ENCODE results near the gene PRDM5.

The PRDM5 gene

DNA sequence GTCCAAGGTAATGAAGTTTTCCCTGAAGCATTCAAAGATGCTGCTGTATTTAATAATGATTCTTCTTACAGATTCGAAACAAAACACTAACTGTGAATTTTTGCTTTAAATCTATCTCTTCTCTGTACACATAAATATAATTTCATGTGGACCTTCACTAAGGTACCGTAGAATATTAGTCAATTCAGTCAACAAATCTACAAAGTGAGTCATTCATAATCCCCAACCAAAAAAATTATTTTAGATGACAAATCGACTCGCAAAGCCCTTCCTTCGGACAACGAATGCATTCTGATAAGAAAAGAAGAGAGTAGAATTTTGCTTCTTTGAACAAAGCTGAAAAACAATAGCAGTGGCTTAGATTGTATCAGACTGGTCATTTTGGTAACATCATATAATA, 95.7 kb downstream of the PRDM5 start:
- no peak overlapping the region for H3K4me3 ChIP-seq (ENCODE audit: low read depth, low read length)
- no peak overlapping the region for H3K23ac ChIP-seq (ENCODE audit: low read length)
- no peak overlapping the region for H4K91ac ChIP-seq (ENCODE audit: low read depth, low read length)
- no peak overlapping the region for H3K14ac ChIP-seq (ENCODE audit: low read length)
- DNase-seq = no peak
- H3K9me3 ChIP-seq (ENCODE audit: insufficient read depth, low read depth, low read length) = no peaks in the 10 kb centered on the region
- H2AK5ac ChIP-seq (ENCODE audit: low read length) = no peak overlapping the region
- no peaks in the 10 kb centered on the region for H3K4me1 ChIP-seq (ENCODE audit: control insufficient read depth in 1 of 2, insufficient read depth in 2 of 2, low read length in 2 of 2)
- no CpG with 5 or more reads among the region's 6 CpGs for whole genome bisulfite sequencing (ENCODE audit: extremely low coverage, insufficient coverage, insufficient read length)
- no peak overlapping the region for H3K9ac ChIP-seq (ENCODE audit: low read length)
- H2BK12ac ChIP-seq (ENCODE audit: low read length) = no peak overlapping the region
- no peak overlapping the region for H3K27ac ChIP-seq (ENCODE audit: low read depth, low read length)
- H3K79me1 ChIP-seq (ENCODE audit: low read length) = peaks cover 3% of the 10 kb centered on the region
- no peak overlapping the region for H4K8ac ChIP-seq (ENCODE audit: low read depth, low read length)
- H3K36me3 ChIP-seq (ENCODE audit: control insufficient read depth in 1 of 2, insufficient read depth in 2 of 2, low read length in 2 of 2) = no peaks in the 10 kb centered on the region
- H2BK120ac ChIP-seq (ENCODE audit: insufficient read depth, low read length, poor library complexity) = no peak overlapping the region
- no peaks in the 10 kb centered on the region for H3K27me3 ChIP-seq (ENCODE audit: insufficient read depth, low read length)
- no peak overlapping the region for H2AFZ ChIP-seq (ENCODE audit: insufficient read depth, low read length, poor library complexity)
- no peak overlapping the region for H3K4me2 ChIP-seq (ENCODE audit: low read length)
- no peaks in the 10 kb centered on the region for H3K79me2 ChIP-seq (ENCODE audit: control insufficient read depth, insufficient read depth, low read length, poor library complexity)
- no peak overlapping the region for H4K12ac ChIP-seq (ENCODE audit: low read depth, low read length)
- H3K4ac ChIP-seq (ENCODE audit: low read depth, low read length) = no peak overlapping the region
- no peak overlapping the region for H3K18ac ChIP-seq (ENCODE audit: low read length)
- H2BK5ac ChIP-seq (ENCODE audit: low read depth, low read length, poor library complexity) = no peak overlapping the region

DNA sequence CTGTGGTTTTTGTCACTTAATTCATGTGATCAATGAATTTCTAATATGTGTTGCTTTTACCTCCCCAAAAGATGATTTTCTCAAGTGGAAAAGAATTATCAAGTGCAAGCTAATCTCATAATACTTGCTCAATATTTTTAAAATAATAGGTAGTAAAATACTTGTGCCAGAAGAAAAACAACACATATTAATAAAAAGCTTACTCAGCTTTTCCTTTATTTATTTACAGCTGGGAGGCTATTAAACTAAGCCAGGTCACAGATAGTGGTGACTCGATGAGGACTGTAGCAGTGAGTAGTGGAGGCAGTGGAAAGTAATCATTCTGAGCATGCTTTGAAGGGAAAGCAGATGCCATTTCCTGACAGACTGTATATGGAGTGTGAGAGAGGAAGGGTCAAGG, 96.1 kb downstream of the PRDM5 start:
- no peak for DNase-seq
- no peak overlapping the region for H3K18ac ChIP-seq (ENCODE audit: low read length)
- no peaks in the 10 kb centered on the region for H3K36me3 ChIP-seq (ENCODE audit: control insufficient read depth in 1 of 2, insufficient read depth in 2 of 2, low read length in 2 of 2)
- no peak overlapping the region for H3K4me2 ChIP-seq (ENCODE audit: low read length)
- no peak overlapping the region for H2AFZ ChIP-seq (ENCODE audit: insufficient read depth, low read length, poor library complexity)
- no peak overlapping the region for H4K8ac ChIP-seq (ENCODE audit: low read depth, low read length)
- H3K4me1 ChIP-seq (ENCODE audit: control insufficient read depth in 1 of 2, insufficient read depth in 2 of 2, low read length in 2 of 2) = no peaks in the 10 kb centered on the region
- H3K9ac ChIP-seq (ENCODE audit: low read length) = no peak overlapping the region
- WGBS (ENCODE audit: extremely low coverage, insufficient coverage, insufficient read length) = no CpG with 5 or more reads among the region's 1 CpG
- no peak overlapping the region for H3K14ac ChIP-seq (ENCODE audit: low read length)
- no peaks in the 10 kb centered on the region for H3K79me2 ChIP-seq (ENCODE audit: control insufficient read depth, insufficient read depth, low read length, poor library complexity)
- H3K9me3 ChIP-seq (ENCODE audit: insufficient read depth, low read depth, low read length) = no peaks in the 10 kb centered on the region
- H3K27me3 ChIP-seq (ENCODE audit: insufficient read depth, low read length) = no peaks in the 10 kb centered on the region
- peaks cover 3% of the 10 kb centered on the region for H3K79me1 ChIP-seq (ENCODE audit: low read length)
- H3K27ac ChIP-seq (ENCODE audit: low read depth, low read length) = no peak overlapping the region
- no peak overlapping the region for H3K4ac ChIP-seq (ENCODE audit: low read depth, low read length)
- H2BK120ac ChIP-seq (ENCODE audit: insufficient read depth, low read length, poor library complexity) = no peak overlapping the region
- H4K12ac ChIP-seq (ENCODE audit: low read depth, low read length) = no peak overlapping the region
- no peak overlapping the region for H2AK5ac ChIP-seq (ENCODE audit: low read length)
- no peak overlapping the region for H2BK12ac ChIP-seq (ENCODE audit: low read length)
- H4K91ac ChIP-seq (ENCODE audit: low read depth, low read length) = no peak overlapping the region
- no peak overlapping the region for H3K4me3 ChIP-seq (ENCODE audit: low read depth, low read length)
- no peak overlapping the region for H3K23ac ChIP-seq (ENCODE audit: low read length)
- no peak overlapping the region for H2BK5ac ChIP-seq (ENCODE audit: low read depth, low read length, poor library complexity)

DNA sequence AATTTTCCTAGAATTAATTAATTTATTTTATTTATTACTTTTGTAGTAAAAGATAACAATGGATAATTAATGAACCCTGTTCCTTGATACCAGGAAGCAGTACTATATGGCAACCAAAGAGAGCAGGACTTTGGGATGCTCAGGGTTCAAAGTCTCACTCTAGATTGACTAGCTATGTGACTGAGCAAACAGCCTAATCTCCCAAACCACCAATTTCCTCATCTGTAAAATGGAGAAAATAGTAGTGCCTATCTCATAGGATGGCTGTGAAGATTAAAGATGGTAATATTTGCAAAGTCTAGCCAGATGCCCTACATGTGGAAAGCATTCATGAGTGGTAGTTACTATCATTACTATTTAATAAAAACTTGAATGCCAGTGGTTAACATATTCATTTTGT, 97.6 kb downstream of the PRDM5 start:
- Histone ChIP-seq H3K79me1 (ENCODE audit: low read length) (peaks cover 3% of the 10 kb centered on the region), H2AFZ (ENCODE audit: insufficient read depth, low read length, poor library complexity) (no peak overlapping the region), H3K18ac (ENCODE audit: low read length) (no peak overlapping the region), H3K14ac (ENCODE audit: low read length) (no peak overlapping the region), H3K9me3 (ENCODE audit: insufficient read depth, low read depth, low read length) (no peaks in the 10 kb centered on the region), H3K9ac (ENCODE audit: low read length) (no peak overlapping the region), H4K91ac (ENCODE audit: low read depth, low read length) (no peak overlapping the region), H2BK5ac (ENCODE audit: low read depth, low read length, poor library complexity) (no peak overlapping the region), H3K27ac (ENCODE audit: low read depth, low read length) (no peak overlapping the region), H4K12ac (ENCODE audit: low read depth, low read length) (no peak overlapping the region), H3K4me1 (ENCODE audit: control insufficient read depth in 1 of 2, insufficient read depth in 2 of 2, low read length in 2 of 2) (no peaks in the 10 kb centered on the region), H3K27me3 (ENCODE audit: insufficient read depth, low read length) (no peaks in the 10 kb centered on the region), H3K4me3 (ENCODE audit: low read depth, low read length) (no peak overlapping the region), H4K8ac (ENCODE audit: low read depth, low read length) (no peak overlapping the region), H3K4me2 (ENCODE audit: low read length) (no peak overlapping the region), H3K36me3 (ENCODE audit: control insufficient read depth in 1 of 2, insufficient read depth in 2 of 2, low read length in 2 of 2) (peaks cover 0 to 1% of the 10 kb centered on the region in 2 experiments), H3K79me2 (ENCODE audit: control insufficient read depth, insufficient read depth, low read length, poor library complexity) (no peaks in the 10 kb centered on the region), H2BK12ac (ENCODE audit: low read length) (no peak overlapping the region), H2BK120ac (ENCODE audit: insufficient read depth, low read length, poor library complexity) (no peak overlapping the region), H3K4ac (ENCODE audit: low read depth, low read length) (no peak overlapping the region), H3K23ac (ENCODE audit: low read length) (no peak overlapping the region), H2AK5ac (ENCODE audit: low read length) (no peak overlapping the region)
- no peak for DNase-seq

- no peak overlapping the region for H3K4me2 ChIP-seq (ENCODE audit: low read length)
These were observed 100.5 kb downstream of the PRDM5 start for GRCh38 chr4:120821977-120822376.

More at GRCh38 chr4:120821977-120822376, 100.5 kb downstream of the PRDM5 start:
- Histone ChIP-seq H2AFZ (ENCODE audit: insufficient read depth, low read length, poor library complexity) (no peak overlapping the region), H3K14ac (ENCODE audit: low read length) (no peak overlapping the region), H3K79me2 (ENCODE audit: control insufficient read depth, insufficient read depth, low read length, poor library complexity) (no peaks in the 10 kb centered on the region), H3K79me1 (ENCODE audit: low read length) (peaks cover 3% of the 10 kb centered on the region), H2AK5ac (ENCODE audit: low read length) (no peak overlapping the region), H3K27me3 (ENCODE audit: insufficient read depth, low read length) (no peaks in the 10 kb centered on the region), H3K4me1 (ENCODE audit: control insufficient read depth in 1 of 2, insufficient read depth in 2 of 2, low read length in 2 of 2) (no peaks in the 10 kb centered on the region), H2BK5ac (ENCODE audit: low read depth, low read length, poor library complexity) (no peak overlapping the region), H3K27ac (ENCODE audit: low read depth, low read length) (no peak overlapping the region), H3K23ac (ENCODE audit: low read length) (no peak overlapping the region), H3K4ac (ENCODE audit: low read depth, low read length) (no peak overlapping the region), H3K4me3 (ENCODE audit: low read depth, low read length) (no peak overlapping the region), H3K9me3 (ENCODE audit: insufficient read depth, low read depth, low read length) (no peaks in the 10 kb centered on the region), H4K91ac (ENCODE audit: low read depth, low read length) (no peak overlapping the region), H3K9ac (ENCODE audit: low read length) (no peak overlapping the region), H2BK12ac (ENCODE audit: low read length) (no peak overlapping the region), H4K12ac (ENCODE audit: low read depth, low read length) (no peak overlapping the region), H2BK120ac (ENCODE audit: insufficient read depth, low read length, poor library complexity) (no peak overlapping the region), H3K36me3 (ENCODE audit: control insufficient read depth in 1 of 2, insufficient read depth in 2 of 2, low read length in 2 of 2) (peaks cover 0 to 1% of the 10 kb centered on the region in 2 experiments), H3K18ac (ENCODE audit: low read length) (no peak overlapping the region), H4K8ac (ENCODE audit: low read depth, low read length) (no peak overlapping the region)
- WGBS (ENCODE audit: extremely low coverage, insufficient coverage, insufficient read length) = no CpG with 5 or more reads among the region's 3 CpGs
- DNase-seq = no peak
